GM03348 (cell line): ENCODE measurements around the gene INHBE.
"Not testable (repeated sequence)": the region's sequence is repeated elsewhere in the genome, so short reads cannot be mapped to it uniquely, and the experiment has no call there.

Source experiments
- DNase-seq: peaks from one replicate; pipeline ENCODE4 v3.0.0; 2012; ENCODE audit warnings: low spot score

INHBE gene

DNA sequence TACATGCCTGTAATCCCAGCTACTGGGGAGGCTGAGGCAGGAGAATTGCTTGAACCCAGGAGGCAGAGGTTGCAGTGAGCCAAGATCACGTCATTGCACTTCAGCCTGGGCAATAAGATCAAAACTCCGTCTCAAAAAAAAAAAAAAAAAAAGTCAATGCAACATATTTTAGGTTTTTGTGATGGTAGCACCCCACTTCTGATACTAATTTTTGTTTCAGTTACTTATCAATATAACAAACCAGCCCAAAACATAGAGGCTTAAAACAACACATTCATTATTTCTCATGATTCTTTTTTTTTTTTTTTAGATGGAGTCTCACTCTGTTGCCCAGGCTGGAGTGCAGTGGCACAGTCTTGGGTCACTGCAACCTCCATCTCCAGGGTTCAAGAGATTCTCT is 13.7 kb upstream of the INHBE start:
- not testable (repeated sequence) for DNase-seq

DNA sequence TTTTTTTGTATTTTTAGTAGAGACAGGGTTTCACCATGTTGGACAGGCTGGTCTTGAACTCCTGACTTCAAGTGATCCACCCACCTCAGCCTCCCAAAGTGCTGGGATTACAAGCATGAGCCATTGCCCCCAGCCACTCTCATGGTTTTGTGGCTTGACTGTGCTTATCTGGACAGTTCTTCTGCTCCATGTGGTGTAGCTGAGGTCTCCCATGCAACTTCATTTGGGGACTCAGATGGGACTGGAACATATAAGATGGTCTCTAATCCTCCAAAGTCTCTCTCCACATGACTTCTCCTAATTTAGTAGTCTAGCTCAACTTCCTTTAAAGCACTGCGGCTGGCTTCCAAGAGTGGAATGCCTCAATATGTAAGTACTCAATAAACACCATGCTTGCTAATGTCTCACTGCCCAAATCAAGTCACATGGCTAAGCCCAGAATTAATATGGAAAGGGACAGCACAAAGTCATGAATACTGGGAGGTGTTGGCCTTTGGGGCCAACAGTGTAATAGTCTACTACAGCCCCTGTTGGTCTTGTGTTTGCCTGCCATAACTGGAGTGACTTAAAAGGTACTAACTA is 13.2 kb upstream of the INHBE start:
- no peak for DNase-seq

DNA sequence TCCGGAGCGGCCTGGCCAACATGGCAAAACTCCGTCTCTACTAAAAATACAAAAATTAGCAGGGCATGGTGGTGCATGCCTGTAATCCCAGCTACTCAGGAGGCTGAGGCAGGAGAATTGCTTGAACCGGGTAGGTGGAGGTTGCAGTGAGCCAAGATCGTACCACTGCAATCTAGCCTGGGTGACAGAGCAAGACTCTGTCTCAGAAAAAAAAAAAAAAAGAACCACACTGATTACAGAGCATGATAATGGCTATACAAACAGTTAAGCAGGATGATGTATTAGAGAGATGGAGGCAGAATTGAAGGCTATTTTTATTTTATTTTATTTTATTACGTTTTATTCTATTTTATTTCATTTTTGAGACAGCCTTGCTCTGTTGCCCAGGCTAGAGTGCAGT is 10.8 kb upstream of the INHBE start:
- not testable (repeated sequence) for DNase-seq

DNA sequence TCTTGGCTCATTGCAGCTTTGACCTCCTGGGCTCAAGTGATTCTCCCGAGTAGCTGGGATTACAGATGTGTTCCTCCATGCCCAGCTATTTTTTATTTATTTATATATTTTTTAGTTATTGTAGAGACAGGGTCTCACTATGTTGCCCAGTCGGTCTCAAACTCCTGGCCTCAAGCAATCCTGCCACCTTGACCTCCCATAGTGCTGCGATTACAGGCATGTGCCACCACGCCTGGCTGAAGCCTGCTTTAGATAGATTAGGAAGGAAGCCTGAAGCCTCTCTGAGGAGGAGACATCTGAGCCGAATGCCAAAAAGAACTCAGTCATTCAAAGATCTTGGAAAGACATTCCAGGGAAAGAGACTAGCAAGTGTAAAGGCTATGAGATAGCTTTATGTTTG is 10.4 kb upstream of the INHBE start:
- no peak for DNase-seq

DNA sequence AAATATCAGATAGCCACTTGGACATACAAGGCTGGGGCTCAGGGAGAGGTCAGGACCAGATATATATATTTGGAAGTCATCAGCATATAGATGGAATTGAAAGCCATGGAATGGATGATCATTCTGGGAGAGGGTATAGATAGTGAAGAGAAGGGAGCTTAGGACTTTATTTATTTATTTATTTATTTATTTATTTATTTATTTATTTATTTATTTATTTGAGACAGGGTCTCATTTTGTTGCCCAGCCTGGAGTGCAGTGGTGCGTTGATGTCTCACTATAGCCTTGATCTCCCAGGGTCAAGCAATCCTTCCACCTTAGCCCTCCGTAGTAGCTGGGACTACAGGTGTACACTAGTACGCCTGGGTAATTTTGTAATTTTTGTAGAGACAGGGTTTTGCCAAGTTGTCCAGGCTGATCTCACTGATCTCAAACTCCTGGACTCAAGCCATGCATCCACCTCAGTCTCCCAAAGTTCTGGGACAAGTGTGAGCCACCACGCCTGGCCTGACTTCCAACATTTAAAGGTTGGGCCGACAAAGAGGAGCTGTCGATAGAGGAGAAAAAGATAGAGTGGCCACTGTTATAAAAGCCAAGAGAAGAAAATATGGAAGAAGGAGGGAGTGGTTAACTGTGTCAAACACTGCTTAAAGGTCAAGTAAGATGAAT is 8.7 kb upstream of the INHBE start:
- DNase-seq, result no peak

DNA sequence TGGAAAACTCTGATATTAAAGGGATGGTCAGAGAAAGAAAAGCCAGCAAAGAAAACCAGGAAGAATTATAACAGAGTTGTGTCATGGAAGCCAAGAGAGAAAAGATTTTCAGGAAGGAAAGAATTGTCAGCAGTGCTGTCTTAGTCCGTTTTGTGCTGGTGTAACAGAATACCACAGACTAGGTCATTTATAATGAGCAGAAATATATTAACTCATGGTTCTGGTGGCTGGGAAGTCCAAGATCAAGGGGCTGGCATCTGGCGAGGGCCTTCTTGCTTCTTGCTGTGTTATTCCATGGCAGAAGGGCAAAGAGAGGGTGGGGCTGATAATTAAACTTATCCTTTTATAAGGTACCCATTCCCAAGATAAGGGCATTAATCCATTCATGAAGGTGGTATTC is 6.4 kb upstream of the INHBE start:
- no peak for DNase-seq

DNA sequence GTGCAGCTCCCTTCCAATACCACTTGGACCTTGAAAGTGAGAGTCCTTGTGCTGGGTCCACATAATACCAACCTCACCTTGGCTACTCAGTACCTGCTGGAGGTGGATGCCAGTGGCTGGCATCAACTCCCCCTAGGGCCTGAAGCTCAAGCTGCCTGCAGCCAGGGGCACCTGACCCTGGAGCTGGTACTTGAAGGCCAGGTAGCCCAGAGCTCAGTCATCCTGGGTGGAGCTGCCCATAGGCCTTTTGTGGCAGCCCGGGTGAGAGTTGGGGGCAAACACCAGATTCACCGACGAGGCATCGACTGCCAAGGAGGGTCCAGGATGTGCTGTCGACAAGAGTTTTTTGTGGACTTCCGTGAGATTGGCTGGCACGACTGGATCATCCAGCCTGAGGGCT is 5.7 kb upstream of the INHBE start:
- no peak for DNase-seq

DNA sequence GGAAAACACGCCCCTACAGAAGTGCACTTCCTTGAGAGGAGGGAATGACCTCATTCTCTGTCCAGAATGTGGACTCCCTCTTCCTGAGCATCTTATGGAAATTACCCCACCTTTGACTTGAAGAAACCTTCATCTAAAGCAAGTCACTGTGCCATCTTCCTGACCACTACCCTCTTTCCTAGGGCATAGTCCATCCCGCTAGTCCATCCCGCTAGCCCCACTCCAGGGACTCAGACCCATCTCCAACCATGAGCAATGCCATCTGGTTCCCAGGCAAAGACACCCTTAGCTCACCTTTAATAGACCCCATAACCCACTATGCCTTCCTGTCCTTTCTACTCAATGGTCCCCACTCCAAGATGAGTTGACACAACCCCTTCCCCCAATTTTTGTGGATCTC is 5.0 kb upstream of the INHBE start:
- DNase-seq, result no peak

DNA sequence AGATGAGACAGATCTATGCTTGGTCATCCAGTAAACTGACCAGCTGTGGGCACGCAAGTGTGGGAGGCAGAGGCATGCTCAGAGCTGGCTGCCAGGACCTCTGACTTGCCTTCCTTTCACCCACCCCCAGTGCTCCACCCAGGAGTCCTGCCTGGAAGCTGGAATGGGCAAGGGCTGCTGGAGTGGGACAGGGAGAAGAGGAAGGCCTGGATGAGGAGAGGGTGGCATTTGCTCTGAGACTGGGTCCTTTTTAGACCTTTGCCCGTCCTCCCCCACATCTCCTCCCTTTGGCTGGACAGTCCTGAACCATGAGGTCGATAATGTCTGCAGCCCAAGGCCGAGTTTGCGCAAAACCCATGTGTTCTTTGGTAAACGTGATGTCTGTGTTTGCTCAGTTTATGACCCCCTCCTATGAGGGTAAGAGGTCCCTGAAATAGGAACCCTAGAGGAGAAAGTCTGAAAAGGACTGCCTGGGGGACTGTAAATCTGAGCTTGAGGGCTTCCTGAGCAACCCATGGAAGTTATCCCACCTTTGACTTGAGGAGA is 3.8 kb upstream of the INHBE start:
- peak; percentile 29 for DNase-seq

DNA sequence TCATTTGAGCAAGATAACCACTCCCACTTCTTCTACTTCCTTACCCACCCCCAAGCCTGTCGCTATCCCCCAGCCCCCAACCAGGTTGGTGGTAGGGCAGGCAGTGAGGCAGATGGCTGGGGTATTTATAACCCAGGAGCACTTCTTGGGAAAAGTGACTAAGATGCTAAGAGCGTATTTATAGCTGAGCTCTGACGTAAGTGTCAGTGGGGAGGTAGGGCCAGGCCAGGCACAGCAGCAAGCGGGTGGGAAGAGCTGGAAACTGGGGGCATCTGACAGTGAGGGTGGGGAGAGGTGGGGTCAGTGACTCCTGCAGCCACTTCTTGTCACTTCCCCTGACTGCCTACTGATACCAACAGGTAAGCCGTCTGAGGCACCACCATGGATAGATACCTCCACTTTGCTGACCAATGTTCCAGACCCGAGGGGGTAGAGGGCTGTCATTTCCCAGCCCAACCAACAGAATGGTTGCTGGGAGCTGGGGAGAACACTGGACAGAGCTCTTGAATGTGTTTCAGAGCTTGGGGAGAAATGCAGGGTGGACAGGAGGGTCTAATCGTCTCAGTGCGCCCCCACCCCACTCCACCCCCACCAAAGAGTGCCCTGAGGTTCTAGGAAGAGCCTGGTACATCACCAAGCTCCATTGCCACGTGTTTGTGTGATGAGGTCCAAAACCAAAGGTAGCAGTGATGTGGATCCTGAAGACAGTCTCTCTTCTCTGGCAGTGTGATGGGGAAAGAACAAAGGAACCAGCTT is 2.7 kb upstream of the INHBE start:
- peak; percentile 78 for DNase-seq

DNA sequence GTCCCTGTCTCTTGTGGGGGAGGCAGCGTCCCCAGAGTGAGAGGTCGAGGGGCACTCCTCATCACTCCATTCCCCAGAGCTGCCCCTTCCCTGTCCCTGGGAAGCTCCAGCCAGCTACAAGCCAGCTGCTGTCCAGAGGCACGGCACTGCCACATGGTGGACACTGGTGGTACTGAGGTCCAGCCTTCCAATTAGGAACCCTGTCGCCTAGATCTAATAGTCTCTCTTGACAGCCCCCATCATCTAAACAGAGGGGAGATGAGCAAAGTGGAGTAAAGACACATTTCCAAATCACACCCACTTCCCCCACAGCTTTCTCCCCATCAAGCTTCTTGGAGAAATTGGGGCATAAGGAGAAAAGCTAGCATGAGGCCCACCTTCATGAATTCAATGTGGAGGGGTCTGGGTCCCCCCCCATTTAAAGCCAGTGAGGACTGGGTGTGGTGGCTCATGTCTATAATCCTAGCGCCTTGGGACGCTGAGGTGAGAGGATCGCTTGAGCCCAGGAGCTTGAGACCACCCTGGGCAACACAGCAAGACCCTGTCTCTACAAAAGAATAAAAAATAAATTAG is 2.1 kb upstream of the INHBE start:
- DNase-seq, result peak; percentile 83

DNA sequence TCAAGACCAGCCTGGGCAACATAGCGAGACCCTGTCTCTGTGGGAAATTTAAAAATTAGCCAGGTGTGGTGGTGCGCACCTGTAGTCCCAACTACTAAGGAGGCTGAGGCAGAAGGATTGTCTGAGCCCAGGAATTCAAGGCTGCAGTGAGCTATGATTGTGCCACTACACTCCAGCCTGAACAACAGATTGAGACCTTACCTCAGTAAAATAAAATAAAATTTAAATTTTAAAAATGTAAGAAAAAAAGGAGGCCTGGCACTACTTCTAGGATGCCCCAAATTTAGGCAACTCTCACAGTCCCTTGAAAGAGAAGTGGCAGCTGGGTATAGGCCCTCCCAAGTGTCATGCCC is 918 bp upstream of the INHBE start:
- no peak for DNase-seq

DNA sequence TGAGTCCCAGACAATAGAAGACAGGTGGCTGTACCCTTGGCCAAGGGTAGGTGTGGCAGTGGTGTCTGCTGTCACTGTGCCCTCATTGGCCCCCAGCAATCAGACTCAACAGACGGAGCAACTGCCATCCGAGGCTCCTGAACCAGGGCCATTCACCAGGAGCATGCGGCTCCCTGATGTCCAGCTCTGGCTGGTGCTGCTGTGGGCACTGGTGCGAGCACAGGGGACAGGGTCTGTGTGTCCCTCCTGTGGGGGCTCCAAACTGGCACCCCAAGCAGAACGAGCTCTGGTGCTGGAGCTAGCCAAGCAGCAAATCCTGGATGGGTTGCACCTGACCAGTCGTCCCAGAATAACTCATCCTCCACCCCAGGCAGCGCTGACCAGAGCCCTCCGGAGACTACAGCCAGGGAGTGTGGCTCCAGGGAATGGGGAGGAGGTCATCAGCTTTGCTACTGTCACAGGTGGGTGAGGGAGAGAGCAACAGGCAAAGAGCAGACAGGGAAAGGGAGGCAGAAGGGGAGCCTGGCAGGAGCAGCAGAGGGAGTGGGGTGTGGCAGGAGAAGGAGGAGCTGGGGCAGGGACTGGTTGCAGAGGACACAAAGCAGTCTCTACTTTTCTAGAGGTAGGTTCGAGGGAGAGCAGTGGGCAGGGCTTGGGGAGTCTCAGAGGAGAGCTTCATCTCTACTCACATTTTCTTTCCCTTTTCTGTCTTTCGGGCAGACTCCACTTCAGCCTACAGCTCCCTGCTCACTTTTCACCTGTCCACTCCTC is 452 bp downstream of the INHBE start:
- DNase-seq, result no peak

DNA sequence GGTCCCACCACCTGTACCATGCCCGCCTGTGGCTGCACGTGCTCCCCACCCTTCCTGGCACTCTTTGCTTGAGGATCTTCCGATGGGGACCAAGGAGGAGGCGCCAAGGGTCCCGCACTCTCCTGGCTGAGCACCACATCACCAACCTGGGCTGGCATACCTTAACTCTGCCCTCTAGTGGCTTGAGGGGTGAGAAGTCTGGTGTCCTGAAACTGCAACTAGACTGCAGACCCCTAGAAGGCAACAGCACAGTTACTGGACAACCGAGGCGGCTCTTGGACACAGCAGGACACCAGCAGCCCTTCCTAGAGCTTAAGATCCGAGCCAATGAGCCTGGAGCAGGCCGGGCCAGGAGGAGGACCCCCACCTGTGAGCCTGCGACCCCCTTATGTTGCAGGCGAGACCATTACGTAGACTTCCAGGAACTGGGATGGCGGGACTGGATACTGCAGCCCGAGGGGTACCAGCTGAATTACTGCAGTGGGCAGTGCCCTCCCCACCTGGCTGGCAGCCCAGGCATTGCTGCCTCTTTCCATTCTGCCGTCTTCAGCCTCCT is 1.1 kb downstream of the INHBE start:
- DNase-seq, result peak; percentile 42

DNA sequence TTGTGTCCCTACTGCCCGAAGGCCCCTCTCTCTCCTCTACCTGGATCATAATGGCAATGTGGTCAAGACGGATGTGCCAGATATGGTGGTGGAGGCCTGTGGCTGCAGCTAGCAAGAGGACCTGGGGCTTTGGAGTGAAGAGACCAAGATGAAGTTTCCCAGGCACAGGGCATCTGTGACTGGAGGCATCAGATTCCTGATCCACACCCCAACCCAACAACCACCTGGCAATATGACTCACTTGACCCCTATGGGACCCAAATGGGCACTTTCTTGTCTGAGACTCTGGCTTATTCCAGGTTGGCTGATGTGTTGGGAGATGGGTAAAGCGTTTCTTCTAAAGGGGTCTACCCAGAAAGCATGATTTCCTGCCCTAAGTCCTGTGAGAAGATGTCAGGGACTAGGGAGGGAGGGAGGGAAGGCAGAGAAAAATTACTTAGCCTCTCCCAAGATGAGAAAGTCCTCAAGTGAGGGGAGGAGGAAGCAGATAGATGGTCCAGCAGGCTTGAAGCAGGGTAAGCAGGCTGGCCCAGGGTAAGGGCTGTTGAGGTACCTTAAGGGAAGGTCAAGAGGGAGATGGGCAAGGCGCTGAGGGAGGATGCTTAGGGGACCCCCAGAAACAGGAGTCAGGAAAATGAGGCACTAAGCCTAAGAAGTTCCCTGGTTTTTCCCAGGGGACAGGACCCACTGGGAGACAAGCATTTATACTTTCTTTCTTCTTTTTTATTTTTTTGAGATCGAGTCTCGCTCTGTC is 1.8 kb downstream of the INHBE start:
- no peak for DNase-seq

DNA sequence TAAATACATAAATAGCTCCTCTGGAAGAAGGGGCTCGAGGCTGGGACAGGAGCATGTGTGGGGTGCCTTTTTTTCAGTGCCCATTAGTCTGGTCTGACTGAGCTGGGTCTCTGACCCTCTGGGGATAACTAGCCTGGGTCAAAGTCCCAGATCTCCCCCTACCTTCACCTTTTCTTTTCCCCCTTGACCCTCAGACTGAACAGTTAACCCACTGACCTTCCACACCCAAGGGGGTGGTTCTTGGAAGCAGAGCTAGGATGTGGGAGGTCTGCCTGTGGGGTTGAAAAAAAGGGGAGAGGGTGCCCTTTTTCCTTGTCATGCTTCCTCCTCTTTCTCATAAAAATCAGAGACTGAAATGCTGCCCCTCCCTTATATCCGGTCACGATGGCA is 3.6 kb downstream of the INHBE start:
- DNase-seq, result no peak

DNA sequence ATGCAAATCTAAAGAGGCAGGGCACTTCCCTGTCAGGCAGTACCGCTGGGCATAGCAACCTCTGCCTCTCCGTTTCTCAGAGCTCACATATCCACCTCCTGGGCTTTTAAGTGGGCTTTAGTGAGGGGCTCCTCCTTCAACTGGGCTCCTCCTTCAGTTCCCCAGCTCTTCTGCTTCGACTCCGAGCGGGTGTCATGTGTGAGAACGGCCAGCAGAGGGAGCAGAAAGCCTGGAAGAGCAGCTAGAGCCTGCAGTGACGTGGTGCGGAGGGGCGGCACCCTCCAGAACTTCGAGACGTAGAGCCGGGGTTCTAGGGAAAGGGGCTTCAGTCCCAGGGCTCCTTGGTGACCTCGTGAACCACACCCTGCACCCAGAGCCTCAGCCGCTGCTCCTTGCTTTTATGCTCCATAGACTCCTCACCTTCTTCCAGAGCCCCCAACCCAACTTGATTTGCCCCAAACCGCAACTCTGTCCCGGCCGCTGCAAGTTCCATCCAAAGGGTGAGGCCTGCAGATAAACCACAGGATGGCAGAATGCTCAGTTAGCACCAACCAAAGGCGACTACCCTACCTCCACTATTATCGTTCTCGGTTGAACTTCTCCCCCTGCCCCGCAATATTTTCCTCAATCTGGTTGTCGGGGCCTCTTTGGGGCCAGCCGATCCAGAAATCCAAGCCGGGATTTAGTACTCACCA is 4.1 kb downstream of the INHBE start:
- DNase-seq, result peak; percentile 91

DNA sequence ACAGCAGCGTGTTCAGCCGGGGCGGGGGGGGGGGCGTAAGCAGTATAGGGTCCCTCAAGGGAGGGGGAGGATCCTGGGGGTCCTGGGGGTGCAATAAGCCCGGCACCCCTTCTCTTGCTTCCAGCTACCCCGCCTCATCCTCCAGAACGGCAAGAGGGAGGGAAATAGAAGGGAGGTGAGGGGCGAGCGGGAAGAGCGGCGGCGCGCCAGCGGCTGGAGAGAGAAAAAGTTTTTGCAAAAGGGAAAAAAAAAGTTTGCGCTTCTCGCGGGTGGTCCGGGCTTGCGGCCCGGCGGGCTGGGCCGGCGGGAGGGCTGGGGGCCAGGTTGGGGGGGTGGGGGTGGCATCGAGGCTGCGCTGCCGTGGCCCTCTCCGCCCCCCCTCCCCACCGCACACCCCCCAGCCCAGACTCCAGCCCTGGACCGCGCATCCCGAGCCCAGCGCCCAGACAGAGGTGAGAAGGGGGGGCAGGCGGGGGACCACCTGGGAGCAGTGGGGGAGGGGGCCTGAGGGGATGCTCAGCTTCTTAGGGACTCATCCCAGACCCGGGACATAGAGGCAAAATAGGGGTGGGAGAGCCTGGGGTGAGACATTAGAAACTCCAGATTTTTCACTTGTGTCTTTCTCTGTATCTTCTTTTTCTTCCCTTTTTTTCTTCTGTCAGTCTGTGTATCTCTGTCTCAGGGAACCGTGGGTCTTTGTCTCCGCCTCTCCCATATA is 4.8 kb downstream of the INHBE start, which contains the start of gene GLI1:
TSS of gene GLI1 (plus strand) at position 36 of the 718 bp plus-strand sequence. CDS start 3,907 bp downstream, outside the sequence.
- peak; percentile 77 for DNase-seq

DNA sequence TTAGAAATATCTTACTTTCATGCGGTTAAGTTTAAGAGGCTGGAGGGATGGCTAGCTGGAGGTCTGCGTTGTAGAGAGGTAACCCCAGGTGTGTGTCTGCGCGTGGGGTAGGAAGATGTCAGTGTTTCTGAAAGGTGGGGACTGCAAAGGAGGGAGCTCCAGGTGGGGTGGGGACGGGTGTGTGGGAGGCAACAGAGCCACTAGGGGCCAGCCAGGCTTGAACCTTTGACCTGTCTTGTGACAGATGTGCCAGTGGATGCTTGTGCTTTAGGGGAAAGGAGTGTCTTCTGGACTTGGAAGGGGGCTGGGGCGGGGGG is 5.3 kb downstream of the INHBE start:
- no peak for DNase-seq

DNA sequence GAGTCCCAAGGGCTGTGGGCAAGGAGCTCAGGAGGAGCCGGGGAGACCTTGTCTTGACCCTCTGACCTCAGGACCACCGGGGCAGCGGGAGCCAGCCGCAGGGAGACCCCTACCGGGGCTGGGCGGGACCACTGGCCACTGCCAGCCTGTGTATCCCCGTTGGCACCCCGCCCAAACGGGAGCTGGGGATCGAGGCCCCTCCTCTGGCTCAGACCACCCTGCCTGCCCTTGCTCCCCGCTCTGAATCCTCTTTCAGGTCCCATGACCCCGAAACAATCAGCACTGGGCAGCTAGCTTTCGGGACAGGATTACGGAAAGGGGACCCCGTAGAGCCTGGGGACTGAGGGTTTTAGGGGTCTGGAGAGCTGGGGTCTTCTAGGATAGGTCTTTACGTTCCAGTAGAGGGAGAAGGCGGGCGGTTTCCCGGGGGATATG is 5.8 kb downstream of the INHBE start:
- DNase-seq, result no peak
